A549 treated with AZD2906 at 1 μM for 4 hours (cell line): ENCODE measurements around the gene TTL. TPM values are rescaled to one million over a fixed set of nuclear protein-coding genes. Genes with fewer than 3 reads are reported as not detected.

ENCODE experiments used
- total RNA-seq: library from RNA; stranded (reverse); fragments of 200-300 nt; extraction: Qiagen RNA extraction; gene quantifications from 5 replicates; pipeline ENCODE4 v1.2.3, GENCODE V29; 2022

Gene TTL
- 34.3 to 39.5 TPM (median 35.1 TPM) in 5 replicates for total RNA-seq

DNA sequence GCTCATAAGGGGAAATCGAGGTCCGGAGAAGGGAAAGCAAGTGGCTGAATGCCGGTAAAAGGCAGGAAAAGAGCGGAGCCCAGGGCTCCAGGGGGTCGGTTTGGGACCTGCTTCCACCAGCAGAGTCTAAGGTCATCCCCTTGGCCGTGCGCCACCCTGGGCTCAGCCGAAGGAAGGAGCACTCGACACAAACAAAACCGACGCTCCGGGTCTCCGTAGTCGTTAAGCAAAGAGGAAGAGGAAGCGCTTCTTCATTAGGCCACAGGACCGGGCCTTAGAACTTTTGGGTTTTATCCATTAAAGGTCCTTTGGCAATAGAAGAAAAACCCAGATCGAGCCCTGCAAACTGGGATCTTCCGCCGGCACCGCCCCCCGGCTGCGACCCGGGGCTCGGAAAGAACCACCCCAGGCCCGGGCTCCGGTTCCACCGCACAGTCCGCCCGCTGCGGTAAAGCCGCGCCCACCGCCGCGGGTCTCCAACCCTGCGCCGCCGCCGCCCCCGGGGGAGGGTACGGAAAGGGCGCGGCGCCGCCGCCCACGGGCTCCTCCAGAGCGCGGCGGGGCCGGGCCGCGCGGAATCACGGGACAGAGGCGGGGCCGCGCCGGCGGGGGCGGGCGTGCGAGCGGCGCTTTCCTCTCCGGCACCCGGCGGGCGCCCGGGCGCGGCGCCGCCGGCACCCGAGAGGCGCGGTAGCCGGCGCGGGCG lies at the start of gene TTL:
TSS of gene TTL (plus strand) at position 629 of the 706 bp plus-strand sequence. CDS start 189 bp downstream, outside the sequence.

GRCh38 chr2:112433480-112433879 lies 48.5 kb upstream of the TTL start, which contains the start of gene RGPD8:
RGPD8 (minus strand) TSS chr2:112433645; CDS start chr2:112433453, 192 bp downstream.

GRCh38 chr2:112542123-112542983 lies 60.4 kb downstream of the TTL start, which contains the start of gene POLR1B:
POLR1B (plus strand) TSS chr2:112542465; CDS start chr2:112542495, 30 bp downstream.

GRCh38 chr2:112584134-112584890 lies 102.4 kb downstream of the TTL start, which contains the start of gene CHCHD5:
CHCHD5 (plus strand) TSS chr2:112584609; CDS start chr2:112584648, 39 bp downstream.

Other genes with a start within 250 kb of the TTL start
- gene ZC3H8, start 227.1 kb upstream of the TTL start, total RNA-seq = 10.9 to 13.4 TPM (median 11.5 TPM) in 5 replicates
- 0.17 to 0.45 TPM (median 0.38 TPM) in 5 replicates for gene ZC3H6, start 206.6 kb upstream of the TTL start, total RNA-seq
- 2.2 to 3.8 TPM (median 2.6 TPM) in 5 replicates for gene RGPD8, start 48.5 kb upstream of the TTL start, total RNA-seq
- gene POLR1B, start 60.3 kb downstream of the TTL start, total RNA-seq = 21.5 to 25.6 TPM (median 21.8 TPM) in 5 replicates
- 62.2 to 72.2 TPM (median 65.5 TPM) in 5 replicates for gene CHCHD5, start 102.5 kb downstream of the TTL start, total RNA-seq
- 141 to 164 TPM (median 145 TPM) in 5 replicates for gene SLC20A1, start 163.8 kb downstream of the TTL start, total RNA-seq
- gene NT5DC4, start 238.9 kb downstream of the TTL start, total RNA-seq = 0.06 to 0.94 TPM in 2 of 5 replicates, not detected in the others